Spinal cord (tissue), 10 donors: ENCODE results near the gene TMC4. TPM values are rescaled to one million over a fixed set of nuclear protein-coding genes. Genes with fewer than 3 reads are reported as not detected.
"Not testable (repeated sequence)": the region's sequence is repeated elsewhere in the genome, so short reads cannot be mapped to it uniquely, and the experiment has no call there.

Experiments
- DNase-seq, 6 donors: peaks; one replicate each; pipeline versions ENCODE4 v3.0.0 to v3.0.0-alpha.2; 2013 to 2015; ENCODE audit warnings: low spot score in 6 of 6, low read depth in 4 of 6
- H3K27ac ChIP-seq: one replicate; pipeline ENCODE4 v1.5.1; 2013; ENCODE audit warnings: low read depth, low read length, control low read depth
- H3K27me3 ChIP-seq: one replicate; pipeline ENCODE4 v1.6.1; 2013; ENCODE audit warnings: low read length; ENCODE audit not compliant: control insufficient read depth, insufficient read depth
- H3K36me3 ChIP-seq: one replicate; pipeline ENCODE4 v1.6.1; 2013; ENCODE audit warnings: low read length; ENCODE audit not compliant: control insufficient read depth, insufficient read depth
- H3K4me1 ChIP-seq: one replicate; pipeline ENCODE4 v1.6.1; 2013; ENCODE audit warnings: low read length; ENCODE audit not compliant: control insufficient read depth, insufficient read depth
- H3K4me3 ChIP-seq: one replicate; pipeline ENCODE4 v1.5.1; 2013; ENCODE audit warnings: low read depth, low read length, control low read depth
- H3K9me3 ChIP-seq: one replicate; pipeline ENCODE4 v1.6.1; 2013; ENCODE audit warnings: low read length; ENCODE audit not compliant: control insufficient read depth, insufficient read depth
- WGBS: methylation state at CpG from one replicate; pipeline ENCODE4 v1.1.5; 2013; ENCODE audit warnings: missing lambda C conversion rate; ENCODE audit not compliant: insufficient coverage; 5-methylcytosine and 5-hydroxymethylcytosine counted together
- polyA plus RNA-seq, 2 donors: library from polyadenylated mRNA; unstranded; fragments of 120-200 nt; gene quantifications; one replicate each; pipeline ENCODE4 v1.2.1, GENCODE V29; 2013; ENCODE audit not compliant: insufficient read length in 2 of 2
- total RNA-seq, 2 donors: library from RNA; depleted of rRNA in 1 of 2; stranded (reverse); fragments of 120-200 nt in 1 of 2; fragments of >200 nt in 1 of 2; gene quantifications; one replicate each; pipeline versions ENCODE4 v1.2.3 to v1.2.4, GENCODE V29; 2013 to 2014
- donor health status: healthy.

The TMC4 gene
- total and polyA plus RNA-seq, 4 donors: 0.50 to 4.2 (median 2.4) TPM

DNA sequence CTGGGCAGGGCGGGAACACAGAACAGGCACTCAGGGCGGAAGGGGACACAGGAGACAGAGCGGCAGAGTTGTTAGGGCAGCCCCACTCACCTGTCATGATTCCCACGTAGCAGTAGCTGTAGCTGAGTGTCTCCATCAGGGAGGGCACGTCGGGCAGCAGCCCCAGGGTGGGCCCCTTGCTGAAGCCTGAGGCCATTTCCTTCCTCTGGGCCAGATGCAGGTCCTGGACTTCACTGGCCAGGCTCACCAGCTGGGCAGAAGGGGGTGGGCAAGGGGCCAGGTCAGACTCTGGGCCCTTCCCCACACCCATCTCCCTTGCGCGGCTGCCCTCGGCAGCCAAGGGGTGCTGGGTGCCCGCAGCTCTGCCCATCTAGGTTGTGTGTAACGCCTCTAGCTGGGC, 10.5 kb upstream of the TMC4 start:
- no peak for DNase-seq
- Histone ChIP-seq H3K36me3 (peaks cover 58% of the 10 kb centered on the region), H3K4me1 (peaks cover 30% of the 10 kb centered on the region), H3K27me3 (no peaks in the 10 kb centered on the region), H3K9me3 (no peaks in the 10 kb centered on the region), H3K27ac (no peak overlapping the region), H3K4me3 (no peak overlapping the region)
- 91% methylated on average over 11 of the region's 11 CpGs for WGBS

DNA sequence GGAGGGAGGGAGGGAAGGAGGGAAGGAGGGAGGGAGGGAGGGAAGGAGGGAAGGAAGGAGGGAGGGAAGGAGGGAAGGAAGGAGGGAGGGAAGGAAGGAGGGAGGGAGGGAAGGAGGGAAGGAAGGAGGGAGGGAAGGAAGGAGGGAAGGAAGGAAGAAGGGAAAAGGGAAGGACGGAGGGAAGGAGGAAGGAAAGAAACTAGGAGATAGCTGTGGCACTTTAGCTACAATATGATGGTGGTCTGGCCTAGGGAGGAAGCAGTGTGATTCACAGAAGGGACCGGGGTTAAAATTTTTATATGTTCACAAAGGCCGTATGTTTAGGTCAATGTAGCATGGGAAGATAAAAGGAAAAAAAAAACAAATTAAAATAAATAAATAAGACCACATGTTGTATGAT, 8.9 kb upstream of the TMC4 start:
- peaks cover 54% of the 10 kb centered on the region for H3K36me3 ChIP-seq
- DNase-seq, H3K27ac ChIP-seq, H3K4me3 ChIP-seq, H3K9me3 ChIP-seq, H3K27me3 ChIP-seq: not testable (repeated sequence)
- WGBS: 90% methylated on average over 1 of the region's 3 CpGs
- H3K4me1 ChIP-seq: peaks cover 25% of the 10 kb centered on the region

DNA sequence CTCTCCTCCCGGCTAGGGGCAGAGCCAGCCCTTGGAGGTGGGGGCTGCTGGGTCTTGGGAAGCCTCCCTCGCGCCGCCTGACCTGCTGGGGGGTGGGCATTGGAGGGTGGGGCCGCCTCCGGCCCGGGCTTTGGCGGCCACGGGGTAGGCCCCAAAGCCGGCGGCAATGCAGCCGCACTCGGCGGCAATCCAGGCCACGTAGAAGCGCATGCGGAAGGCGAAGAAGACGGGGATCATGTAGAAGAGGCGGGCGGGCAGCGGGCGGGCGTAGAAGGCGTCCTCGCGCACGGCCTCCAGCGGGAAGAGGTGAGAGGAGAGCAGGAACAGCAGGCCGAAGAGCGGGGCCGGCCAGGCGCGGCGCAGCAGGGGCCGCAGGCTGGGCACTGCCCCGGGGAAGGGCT, 7.7 kb upstream of the TMC4 start:
- peaks cover 54% of the 10 kb centered on the region for H3K36me3 ChIP-seq
- no peaks in the 10 kb centered on the region for H3K9me3 ChIP-seq
- H3K27ac ChIP-seq: peak overlapping the region; percentile 64
- H3K27me3 ChIP-seq: no peaks in the 10 kb centered on the region
- H3K4me1 ChIP-seq: peaks cover 25% of the 10 kb centered on the region
- 80% methylated on average over 34 of the region's 37 CpGs for WGBS
- DNase-seq: no peak
- H3K4me3 ChIP-seq: no peak overlapping the region

DNA sequence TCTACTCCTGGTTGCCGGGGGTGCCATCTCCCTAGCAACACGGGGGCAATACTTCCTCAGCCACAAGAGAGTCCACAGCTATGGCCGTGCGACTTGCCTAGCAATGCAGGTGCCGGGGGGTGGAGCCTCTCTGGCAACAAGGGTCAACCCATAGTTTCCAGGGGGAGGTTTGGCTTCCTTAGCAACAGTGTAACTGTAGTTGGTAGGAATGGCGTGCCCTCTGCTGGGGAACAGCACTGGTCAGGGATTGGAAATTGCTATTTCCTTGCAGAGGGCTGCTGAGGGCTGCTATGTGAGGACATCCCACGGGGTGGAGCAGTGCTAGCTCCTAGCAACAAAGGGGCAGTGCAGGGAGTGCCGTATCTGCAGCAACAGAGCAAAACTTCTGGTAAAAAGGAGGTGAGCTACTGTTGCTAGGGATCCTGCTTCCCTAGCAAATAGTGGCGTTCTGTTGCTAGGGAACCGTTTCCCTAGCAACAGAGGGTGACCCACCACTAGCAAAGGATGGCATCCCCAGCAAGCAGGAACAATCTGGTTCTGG, 7.0 kb upstream of the TMC4 start:
- Histone ChIP-seq H3K4me1 (peaks cover 25% of the 10 kb centered on the region), H3K4me3 (no peak overlapping the region), H3K36me3 (peaks cover 54% of the 10 kb centered on the region), H3K9me3 (no peaks in the 10 kb centered on the region), H3K27me3 (no peaks in the 10 kb centered on the region), H3K27ac (peak overlapping the region; percentile 64)
- WGBS: 14% methylated on average over 10 of the region's 10 CpGs
- peak in 5 of 6 donors; percentile 74 to 94 (median 84) for DNase-seq

DNA sequence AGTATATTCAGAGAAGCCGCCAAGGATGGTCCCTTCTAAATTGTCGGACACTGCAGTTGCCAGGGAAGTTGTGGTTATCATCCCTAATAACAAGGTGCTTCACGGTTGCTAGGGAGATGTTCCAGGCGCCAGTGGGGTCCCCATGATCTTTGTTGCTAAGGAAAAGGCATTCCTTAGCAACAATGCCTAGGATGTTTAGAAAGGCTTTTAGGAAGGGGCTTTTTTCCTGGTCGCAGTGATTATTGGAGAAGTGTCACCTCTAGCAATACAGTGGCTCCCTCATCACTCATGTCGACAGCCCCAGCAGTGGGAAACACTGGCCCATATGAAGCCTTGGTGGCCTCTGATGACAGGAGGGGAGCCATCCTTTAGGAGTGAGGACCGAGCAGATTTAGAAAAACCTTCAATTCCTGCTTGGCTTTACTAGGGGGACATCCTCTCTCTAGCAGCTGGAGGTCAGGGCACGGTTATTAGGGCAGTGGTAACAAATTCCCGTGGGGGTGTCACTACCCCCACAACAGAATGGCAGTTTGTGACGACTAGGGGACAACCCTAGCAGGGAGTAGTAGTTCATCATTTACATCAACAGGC, 6.4 kb upstream of the TMC4 start:
- H3K27me3 ChIP-seq: no peaks in the 10 kb centered on the region
- 15% methylated on average over 5 of the region's 10 CpGs for WGBS
- peaks cover 25% of the 10 kb centered on the region for H3K4me1 ChIP-seq
- H3K36me3 ChIP-seq: peaks cover 58% of the 10 kb centered on the region
- no peak overlapping the region for H3K4me3 ChIP-seq
- H3K27ac ChIP-seq: peak overlapping the region; percentile 41
- H3K9me3 ChIP-seq: no peaks in the 10 kb centered on the region
- DNase-seq: peak in 1 of 6 donors; percentile 78

DNA sequence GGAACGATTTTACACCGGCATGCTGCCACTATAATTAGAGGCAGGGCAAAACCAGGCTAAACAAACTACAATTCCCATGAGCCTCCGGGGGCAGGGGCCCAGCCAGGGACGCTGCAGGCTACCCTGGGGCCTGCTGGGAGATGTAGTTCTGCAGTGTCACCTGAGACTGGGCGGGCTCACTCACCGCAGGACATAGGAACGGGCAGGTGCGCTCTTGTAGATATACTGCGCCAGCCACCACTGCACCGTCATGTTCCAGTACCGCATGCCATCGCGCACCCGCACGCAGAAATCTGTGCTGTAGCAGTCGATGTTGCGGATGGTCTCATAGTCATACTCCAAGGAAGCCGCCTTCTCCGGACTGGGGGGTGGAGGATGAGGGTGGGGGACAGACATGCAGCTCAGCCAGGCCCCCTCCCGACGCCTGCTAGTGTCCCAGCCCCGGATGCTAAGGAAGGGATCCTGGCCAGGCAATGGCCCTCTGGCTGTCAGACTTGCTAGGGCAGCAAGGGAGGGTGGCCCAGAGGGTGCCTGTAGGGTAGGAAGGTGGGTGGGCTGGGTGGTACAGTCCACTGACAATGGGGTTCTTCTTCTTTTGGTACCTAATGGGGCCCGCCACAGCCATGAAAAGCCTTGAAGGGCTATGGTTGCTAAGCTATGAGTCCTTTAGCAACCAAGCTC, 5.8 kb upstream of the TMC4 start:
- Histone ChIP-seq H3K27ac (no peak overlapping the region), H3K36me3 (peaks cover 58% of the 10 kb centered on the region), H3K9me3 (no peaks in the 10 kb centered on the region), H3K27me3 (no peaks in the 10 kb centered on the region), H3K4me3 (no peak overlapping the region), H3K4me1 (peaks cover 25% of the 10 kb centered on the region)
- DNase-seq: peak in 1 of 6 donors; percentile 76
- WGBS: 43% methylated on average over 22 of the region's 23 CpGs

DNA sequence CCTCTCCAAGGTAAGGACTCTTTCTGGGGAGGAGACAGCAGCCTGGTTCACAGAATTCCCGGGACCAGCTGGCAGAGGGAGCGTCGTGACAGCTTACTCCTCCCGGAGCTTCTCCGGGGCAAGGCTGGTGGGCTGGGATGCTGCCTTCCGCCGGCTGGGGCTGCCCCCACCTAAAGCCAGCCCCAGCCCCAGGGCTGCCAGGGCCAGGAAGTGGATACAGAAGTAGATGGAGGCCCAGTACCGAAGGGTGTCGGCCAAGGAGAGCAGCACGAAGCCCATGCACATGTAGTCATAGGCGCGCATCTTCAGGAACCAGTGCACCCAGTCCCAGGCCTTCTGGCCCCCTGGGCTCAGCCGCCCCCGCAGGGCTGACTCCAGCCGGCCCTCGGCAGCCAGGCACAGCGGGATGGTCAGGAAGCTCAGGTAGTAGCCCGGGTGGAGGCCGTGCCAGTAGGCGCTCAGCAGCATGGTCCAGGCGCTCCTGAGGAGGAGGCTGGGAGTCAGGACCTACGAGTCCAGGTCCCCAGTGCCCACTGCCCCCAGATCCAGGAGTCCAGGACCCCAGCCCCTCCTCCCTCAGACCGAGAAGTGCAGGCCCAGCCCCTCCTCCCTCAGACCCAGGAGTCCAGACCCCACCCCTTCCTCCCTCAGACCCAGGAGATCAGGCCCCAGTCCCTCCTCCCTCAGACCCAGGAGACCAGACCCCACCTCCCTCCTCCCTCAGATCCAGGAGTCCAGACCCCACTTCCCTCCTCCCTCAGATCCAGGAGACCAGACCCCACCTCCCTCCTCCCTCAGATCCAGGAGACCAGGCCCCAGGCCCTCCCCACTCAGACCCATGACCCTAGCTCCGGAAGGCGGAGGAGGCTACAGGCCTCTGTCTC, 1.2 kb upstream of the TMC4 start:
- Histone ChIP-seq H3K4me3 (no peak overlapping the region), H3K9me3 (no peaks in the 10 kb centered on the region), H3K27me3 (no peaks in the 10 kb centered on the region), H3K27ac (no peak overlapping the region), H3K4me1 (peaks cover 9% of the 10 kb centered on the region), H3K36me3 (peaks cover 39% of the 10 kb centered on the region)
- DNase-seq: no peak
- 75% methylated on average over 20 of the region's 25 CpGs for WGBS

DNA sequence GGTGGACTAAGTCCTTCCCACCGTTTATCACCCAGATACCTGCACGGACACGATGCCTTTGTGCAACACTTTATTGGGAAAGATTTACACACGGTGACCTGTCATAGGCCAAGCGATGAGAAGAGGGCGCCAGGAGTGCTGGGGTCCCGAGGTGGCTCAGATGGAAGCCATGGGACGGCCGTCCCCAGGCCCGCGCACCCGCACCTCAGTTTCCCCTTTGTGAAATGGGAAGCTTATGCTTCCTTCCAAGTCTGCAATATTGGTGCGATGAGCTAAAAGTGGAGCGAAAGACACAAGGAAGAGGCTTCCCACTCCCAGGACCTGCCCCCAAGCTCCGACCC, 369 bp upstream of the TMC4 start:
- Histone ChIP-seq H3K27me3 (no peaks in the 10 kb centered on the region), H3K4me1 (peaks cover 3% of the 10 kb centered on the region), H3K4me3 (no peak overlapping the region), H3K27ac (no peak overlapping the region), H3K9me3 (no peaks in the 10 kb centered on the region), H3K36me3 (peaks cover 33% of the 10 kb centered on the region)
- no peak for DNase-seq
- 28% methylated on average over 10 of the region's 15 CpGs for WGBS

DNA sequence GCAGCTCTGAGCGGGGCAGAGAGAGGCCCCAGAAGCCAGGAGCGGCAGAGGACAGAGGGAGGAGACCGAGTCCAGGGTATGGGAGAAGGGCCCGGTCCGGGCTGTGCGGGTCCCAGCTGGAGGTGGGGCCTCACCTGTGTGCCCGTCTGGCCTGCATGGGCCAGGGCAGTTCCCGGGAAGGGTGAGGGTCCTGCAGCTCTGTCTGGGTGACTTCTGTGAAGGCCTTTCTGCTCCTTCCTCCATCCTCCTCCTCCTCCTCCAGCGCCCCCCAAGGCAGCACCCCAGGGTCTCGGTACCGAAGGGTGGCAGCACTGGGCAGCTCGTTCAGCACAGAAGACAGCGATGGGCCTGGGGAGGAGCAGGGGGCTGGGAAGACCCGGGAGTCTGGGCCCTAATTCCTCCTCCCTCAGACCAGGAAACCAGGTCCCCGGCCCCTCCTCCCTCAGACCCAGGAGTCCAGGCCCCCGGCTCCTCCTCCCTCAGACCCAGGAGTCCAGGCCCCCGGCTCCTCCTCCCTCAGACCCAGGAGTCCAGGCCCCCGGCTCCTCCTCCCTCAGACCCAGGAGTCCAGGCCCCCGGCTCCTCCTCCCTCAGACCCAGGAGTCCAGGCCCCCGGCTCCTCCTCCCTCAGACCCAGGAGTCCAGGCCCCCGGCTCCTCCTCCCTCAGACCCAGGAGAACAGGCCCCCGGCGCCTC, 1.1 kb downstream of the TMC4 start:
- H3K4me3 ChIP-seq, H3K27me3 ChIP-seq, H3K27ac ChIP-seq, DNase-seq, H3K4me1 ChIP-seq, H3K9me3 ChIP-seq: not testable (repeated sequence)
- 90% methylated on average over 5 of the region's 23 CpGs for WGBS
- peaks cover 28% of the 10 kb centered on the region for H3K36me3 ChIP-seq
